ENCODE measurements around the gene VCP. TPM values are rescaled to one million over a fixed set of nuclear protein-coding genes. Genes with fewer than 3 reads are reported as not detected.
A peak's percentile ranks its signal among the peaks of the same experiment; 100 is the strongest.

The VCP gene
- total and polyA plus RNA-seq, 9 of the 15 experiments (the other 6 are each of a cell fraction or from before 2014, with no cell fraction given) = 7.1 to 257 (median 199) TPM

GRCh38 chr9:35071814-35072460, 488 bp downstream of the VCP start (continued):
- TF ChIP-seq SRSF7 (optimal IDR thresholded peaks at IDR 0.05; ENCODE audit: low read depth, low read length) (no peak), FOXJ2 (tag; IDR thresholded peaks at IDR 0.05) (no peak), CEBPZ (IDR thresholded peaks at IDR 0.05; ENCODE audit: borderline replicate concordance, low read depth, low read length) (no peak), EWSR1 (IDR thresholded peaks at IDR 0.05; ENCODE audit: borderline replicate concordance, low read depth, partially characterized antibody) (no peak), MAFK (IDR thresholded peaks at IDR 0.05; ENCODE audit: low read length) (peak; percentile 59; the same call in 1 of the 2 replicates), TAL1 (IDR thresholded peaks at IDR 0.05) (no peak), FOXK1 (CRISPR knock-in tag; IDR thresholded peaks at IDR 0.05; ENCODE audit: borderline replicate concordance) (no peak), CBX8 (IDR thresholded peaks at IDR 0.05; ENCODE audit: borderline replicate concordance, extremely low read depth, low read depth, low read length, poor library complexity, severe bottlenecking) (no peak), ARID1B (IDR thresholded peaks at IDR 0.05) (no peak), KLF13 (tag; IDR thresholded peaks at IDR 0.05; ENCODE audit: borderline replicate concordance, low read depth) (no peak), NR1H2 (CRISPR knock-in tag; IDR thresholded peaks at IDR 0.05) (no peak), ZNF263 (CRISPR knock-in tag; IDR thresholded peaks at IDR 0.05; ENCODE audit: borderline replicate concordance) (peak; percentile 18; the same call in 1 of the 2 replicates), NONO (IDR thresholded peaks at IDR 0.05; ENCODE audit: low read depth in 2 of 2, low read length in 1 of 2) (peak; percentile 49 to 50), RB1 (IDR thresholded peaks at IDR 0.05; ENCODE audit: low read depth) (0 out of 2 replicates have a peak, but pooled peaks have one; percentile 58), ZNF740 (CRISPR knock-in tag; IDR thresholded peaks at IDR 0.05) (no peak), ZNF740 (tag; IDR thresholded peaks at IDR 0.05) (no peak), SIN3B (IDR thresholded peaks at IDR 0.05; ENCODE audit: low read depth) (peak; percentile 48), BRD9 (IDR thresholded peaks at IDR 0.05; ENCODE audit: low read depth, partially characterized antibody) (no peak), ATF1 (CRISPR knock-in tag; IDR thresholded peaks at IDR 0.05) (no peak; the same call in 1 of the 2 replicates), ATF1 (tag; IDR thresholded peaks at IDR 0.05) (no peak), ZNF445 (CRISPR knock-in tag; IDR thresholded peaks at IDR 0.05; ENCODE audit: low read depth) (no peak), DACH1 (IDR thresholded peaks at IDR 0.05; ENCODE audit: partially characterized antibody) (no peak), ZNF184 (CRISPR knock-in tag; IDR thresholded peaks at IDR 0.05) (no peak), MEF2A (IDR thresholded peaks at IDR 0.05; ENCODE audit: control insufficient read depth, low read depth, low read length) (no peak)

Data from K562 (cell line).